Measurements from ENCODE around the gene ZNF385B.

- no peak for TF ChIP-seq MXI1 (IDR thresholded peaks at IDR 0.05; ENCODE audit: low read depth, low read length)
- no peak for TF ChIP-seq FOXK2 (IDR thresholded peaks at IDR 0.05)
These were observed 301.1 kb downstream of the ZNF385B start for GRCh38 chr2:179560257-179560735.
